ENCODE results near the gene CD109. TPM values are rescaled to one million over a fixed set of nuclear protein-coding genes. Genes with fewer than 3 reads are reported as not detected.
"Not testable (repeated sequence)": the region's sequence is repeated elsewhere in the genome, so short reads cannot be mapped to it uniquely, and the experiment has no call there.

Gene CD109
- total RNA-seq, 2 experiments from 2014 or later, result 7.2 to 9.1 TPM

DNA sequence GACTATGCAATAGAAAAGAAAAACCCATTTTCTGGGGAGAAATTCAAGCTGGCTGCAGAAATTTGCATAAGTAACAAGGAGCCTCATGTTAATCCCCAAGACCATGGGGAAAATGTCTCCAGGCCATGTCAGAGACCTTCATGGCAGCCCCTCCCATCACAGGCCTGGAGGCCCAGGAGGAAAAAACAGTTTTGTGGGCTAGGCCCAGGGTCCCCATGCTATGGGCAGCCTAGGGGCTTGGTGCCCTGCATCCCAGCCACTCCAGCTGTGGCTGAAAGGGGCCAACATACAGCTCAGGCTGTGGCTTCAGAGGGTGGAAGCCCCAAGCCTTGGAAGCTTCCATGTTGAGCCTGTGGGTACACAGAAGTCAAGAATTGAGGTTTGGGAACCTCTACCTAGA, 148.7 kb downstream of the CD109 start:
- H3K36me3 Mint-ChIP-seq; H3K27ac Mint-ChIP-seq; H3K27me3 Mint-ChIP-seq; H3K4me1 Mint-ChIP-seq (ENCODE audit: low read depth); H3K4me3 Mint-ChIP-seq; H3K9me3 Mint-ChIP-seq; DNase-seq; POLR2A ChIA-PET; intact Hi-C loops (cut with micrococcal nuclease): not testable (repeated sequence)
- CTCF ChIA-PET, result interaction anchor here (1.8 kb wide), 1 partner anchor 11 kb away, joined by 7 read pairs; no protein-coding TSS in a partner anchor

- POLR2A ChIA-PET; H3K4me1 Mint-ChIP-seq (ENCODE audit: low read depth); CTCF ChIA-PET; H3K4me3 Mint-ChIP-seq; H3K27ac Mint-ChIP-seq; DNase-seq; H3K36me3 Mint-ChIP-seq; H3K9me3 Mint-ChIP-seq; H3K27me3 Mint-ChIP-seq: not testable (repeated sequence)
- intact Hi-C loops (cut with micrococcal nuclease), result loop anchor here (10.0 kb wide), 1 partner anchor 176 kb away; no protein-coding TSS in a partner anchor
These were observed 155.0 kb downstream of the CD109 start for GRCh38 chr6:73851048-73851447.

GRCh38 chr6:73854998-73855718, 159.2 kb downstream of the CD109 start:
- intact Hi-C loops (cut with micrococcal nuclease), result loop anchor here (1.0 to 10.0 kb wide), 4 partner anchors 116 to 1356 kb away; no protein-coding TSS in a partner anchor

DNA sequence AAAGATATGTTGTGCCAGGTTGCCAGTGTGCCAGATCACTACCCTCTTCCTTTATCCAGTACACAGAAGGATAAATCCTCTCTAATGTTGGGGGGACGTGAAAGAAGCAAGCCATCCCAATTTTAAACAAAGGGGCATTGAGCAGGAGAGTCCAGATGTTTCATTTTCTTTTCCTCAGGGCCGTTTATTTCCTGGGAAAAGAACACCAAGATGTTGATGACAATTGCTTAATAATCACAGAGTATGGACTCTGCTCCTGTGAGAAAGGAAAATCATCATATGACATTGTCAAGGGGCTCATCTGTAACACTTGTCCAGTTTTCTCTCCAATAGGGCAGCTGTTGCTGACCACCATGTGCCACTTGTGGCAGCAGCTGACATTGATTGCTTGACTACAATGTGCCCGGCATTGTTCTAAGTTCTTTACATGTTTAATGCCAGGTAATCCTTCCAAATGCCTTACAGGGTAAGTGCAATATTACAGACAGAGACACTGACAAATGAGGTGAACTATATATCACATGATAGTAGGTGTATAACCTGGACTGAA, 161.4 kb downstream of the CD109 start:
- CTCF ChIA-PET, result interaction anchor here (0.9 to 4.8 kb wide), 3 partner anchors 124 to 1351 kb away, joined by 3 to 37 read pairs (median 21); partner anchors contain the start of gene COL12A1
- DNase-seq, result no peak
- Mint-ChIP-seq H3K4me3 (no peak overlapping the region), H3K36me3 (no peaks in the 10 kb centered on the region), H3K27ac (no peak overlapping the region), H3K9me3 (no peaks in the 10 kb centered on the region), H3K27me3 (no peaks in the 10 kb centered on the region), H3K4me1 (ENCODE audit: low read depth) (no peaks in the 10 kb centered on the region)
- POLR2A ChIA-PET, result no interaction called here
- intact Hi-C loops (cut with micrococcal nuclease), result loop anchor here (10.0 kb wide), 1 partner anchor 183 kb away; no protein-coding TSS in a partner anchor

More at GRCh38 chr6:73854998-73855718, 159.2 kb downstream of the CD109 start:
- POLR2A ChIA-PET, result interaction anchor here (0.6 kb wide), 1 partner anchor 1362 kb away, joined by 3 read pairs; no protein-coding TSS in a partner anchor
- CTCF ChIA-PET, result interaction anchor here (0.5 to 4.8 kb wide), 8 partner anchors 10 to 1356 kb away, joined by 3 to 37 read pairs (median 7); partner anchors contain the start of gene COL12A1
- H3K9me3 Mint-ChIP-seq, result no peaks in the 10 kb centered on the region
- DNase-seq, result no peak
- H3K4me1 Mint-ChIP-seq (ENCODE audit: low read depth), result no peaks in the 10 kb centered on the region
- no peaks in the 10 kb centered on the region for H3K27me3 Mint-ChIP-seq
- no peaks in the 10 kb centered on the region for H3K36me3 Mint-ChIP-seq
- no peak overlapping the region for H3K4me3 Mint-ChIP-seq
- H3K27ac Mint-ChIP-seq, result no peak overlapping the region

- DNase-seq, result no peak
- Mint-ChIP-seq H3K27me3 (no peaks in the 10 kb centered on the region), H3K36me3 (no peaks in the 10 kb centered on the region), H3K9me3 (no peaks in the 10 kb centered on the region), H3K4me3 (no peak overlapping the region), H3K27ac (no peak overlapping the region), H3K4me1 (ENCODE audit: low read depth) (no peaks in the 10 kb centered on the region)
- CTCF ChIA-PET, result interaction anchor here (4.8 kb wide), 1 partner anchor 1350 kb away, joined by 37 read pairs; no protein-coding TSS in a partner anchor
- POLR2A ChIA-PET, result no interaction called here
- intact Hi-C loops (cut with micrococcal nuclease), result loop anchor here (10.0 kb wide), 1 partner anchor 184 kb away; no protein-coding TSS in a partner anchor
These were observed 162.4 kb downstream of the CD109 start for GRCh38 chr6:73858376-73858775.

GRCh38 chr6:73860303-73860702, 164.3 kb downstream of the CD109 start:
- DNase-seq, result no peak
- Mint-ChIP-seq H3K4me1 (ENCODE audit: low read depth) (no peaks in the 10 kb centered on the region), H3K36me3 (no peaks in the 10 kb centered on the region), H3K27ac (no peak overlapping the region), H3K9me3 (no peaks in the 10 kb centered on the region), H3K27me3 (no peaks in the 10 kb centered on the region), H3K4me3 (no peak overlapping the region)
- POLR2A ChIA-PET, result no interaction called here
- intact Hi-C loops (cut with micrococcal nuclease), result no loop called here
- CTCF ChIA-PET, result interaction anchor here (1.1 kb wide), 1 partner anchor 1349 kb away, joined by 4 read pairs; no protein-coding TSS in a partner anchor

DNA sequence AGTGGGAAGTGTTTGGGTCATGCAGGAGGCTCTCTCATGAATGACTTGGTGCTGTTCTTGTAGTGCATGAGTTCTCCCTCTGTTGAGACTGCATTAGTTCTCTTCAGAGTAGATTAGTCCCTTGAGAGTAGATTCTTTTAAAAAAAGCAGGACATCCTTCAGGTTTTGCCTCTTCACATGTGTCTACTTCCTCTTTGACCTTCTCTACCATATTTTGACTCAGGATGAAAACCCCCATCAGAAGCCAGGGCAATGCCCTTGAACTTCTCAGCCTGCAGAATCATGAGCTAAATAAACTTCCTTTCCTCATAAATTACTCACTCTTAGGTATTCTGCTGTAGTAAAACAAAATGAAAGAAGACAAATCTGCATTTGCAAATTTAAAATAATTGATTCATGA, 170.3 kb downstream of the CD109 start:
- Mint-ChIP-seq H3K36me3 (no peaks in the 10 kb centered on the region), H3K27me3 (peaks cover 1% of the 10 kb centered on the region), H3K27ac (no peak overlapping the region), H3K9me3 (no peaks in the 10 kb centered on the region), H3K4me3 (no peak overlapping the region), H3K4me1 (ENCODE audit: low read depth) (no peaks in the 10 kb centered on the region)
- CTCF ChIA-PET, result no interaction called here
- intact Hi-C loops (cut with micrococcal nuclease), result no loop called here
- POLR2A ChIA-PET, result no interaction called here
- no peak for DNase-seq

DNA sequence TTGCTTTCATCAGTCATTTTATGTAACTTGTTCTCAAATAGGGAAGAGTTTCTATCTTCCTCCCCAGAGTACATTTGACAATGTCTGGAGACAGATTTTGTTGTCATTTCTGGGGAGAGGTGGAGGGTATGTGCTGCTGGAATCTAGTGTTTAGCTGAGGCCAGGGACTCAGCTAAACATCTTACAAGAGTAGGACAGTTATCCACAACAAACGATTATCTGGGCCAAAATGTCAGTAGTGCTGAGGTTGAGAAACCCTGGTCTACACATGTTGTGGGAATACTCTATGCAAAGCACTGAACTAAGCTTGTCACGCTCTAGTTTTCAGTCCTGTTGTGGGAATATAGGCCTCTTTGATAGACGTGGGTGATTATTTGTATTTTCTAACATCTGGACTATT, 171.4 kb downstream of the CD109 start:
- no peak for DNase-seq
- CTCF ChIA-PET, result no interaction called here
- Mint-ChIP-seq H3K4me3 (no peak overlapping the region), H3K27me3 (peaks cover 1% of the 10 kb centered on the region), H3K9me3 (no peaks in the 10 kb centered on the region), H3K4me1 (ENCODE audit: low read depth) (no peaks in the 10 kb centered on the region), H3K36me3 (no peaks in the 10 kb centered on the region), H3K27ac (no peak overlapping the region)
- POLR2A ChIA-PET, result no interaction called here
- intact Hi-C loops (cut with micrococcal nuclease), result no loop called here

DNA sequence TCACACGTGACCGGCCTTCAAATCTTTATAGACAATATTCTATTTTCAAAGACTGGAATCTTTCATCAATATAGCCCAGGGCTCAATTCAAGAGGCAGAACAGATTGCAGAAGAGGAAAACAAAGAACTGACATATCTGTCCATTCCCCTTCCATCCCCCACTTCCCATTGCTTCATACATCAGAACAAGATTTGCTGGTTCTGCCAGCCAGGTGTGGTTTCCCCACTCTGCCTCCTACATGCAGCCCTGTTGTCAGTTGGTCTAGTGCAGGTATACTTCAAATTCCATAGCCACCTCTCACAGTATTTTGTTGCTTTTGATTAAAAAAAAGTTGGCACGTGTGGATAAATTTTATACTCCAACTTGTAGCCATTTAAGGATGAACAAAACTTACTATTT, 174.9 kb downstream of the CD109 start:
- Mint-ChIP-seq H3K27me3 (peaks cover 1% of the 10 kb centered on the region), H3K4me1 (ENCODE audit: low read depth) (no peaks in the 10 kb centered on the region), H3K36me3 (no peaks in the 10 kb centered on the region), H3K9me3 (no peaks in the 10 kb centered on the region), H3K4me3 (no peak overlapping the region), H3K27ac (no peak overlapping the region)
- intact Hi-C loops (cut with micrococcal nuclease), result no loop called here
- ChIA-PET CTCF (interaction anchor here (0.7 kb wide), 1 partner anchor 1082 kb away, joined by 3 read pairs; no protein-coding TSS in a partner anchor), POLR2A (no interaction called here)
- DNase-seq, result no peak

GRCh38 chr6:73873081-73873480, 177.1 kb downstream of the CD109 start:
- Mint-ChIP-seq H3K9me3 (no peaks in the 10 kb centered on the region), H3K4me3 (no peak overlapping the region), H3K4me1 (ENCODE audit: low read depth) (no peaks in the 10 kb centered on the region), H3K27me3 (peaks cover 1% of the 10 kb centered on the region), H3K27ac (no peak overlapping the region), H3K36me3 (no peaks in the 10 kb centered on the region)
- DNase-seq, result no peak
- ChIA-PET POLR2A (no interaction called here), CTCF (no interaction called here)
- intact Hi-C loops (cut with micrococcal nuclease), result no loop called here

Measured in activated CD4-positive, alpha-beta memory T cell treated with anti-CD3 and anti-CD28 coated beads for 36 hours (primary cell).